ENCODE results near the gene ASIP. TPM values are rescaled to one million over a fixed set of nuclear protein-coding genes. Genes with fewer than 3 reads are reported as not detected.

Gene ASIP
- total and polyA plus RNA-seq, 2 of the 4 experiments (the other 2 are of a cell fraction), result not detected

- intact Hi-C loops (cut with micrococcal nuclease), result no loop called here
Observed at GRCh38 chr20:34254979-34255378, 13.8 kb downstream of the ASIP start.

More at GRCh38 chr20:34254979-34255378, 13.8 kb downstream of the ASIP start:
- dilution Hi-C loops (cut with HindIII; ENCODE audit: low sequenced_read_pairs, unreplicated experiment), result no loop called here
- Histone ChIP-seq H2BK15ac (ENCODE audit: low read depth, low read length) (no peak overlapping the region), H3K4me2 (ENCODE audit: low read depth, low read length) (no peak overlapping the region), H3K27me3 (ENCODE audit: control insufficient read depth, insufficient read depth, low read length) (no peaks in the 10 kb centered on the region), H2BK5ac (ENCODE audit: low read depth, low read length, poor library complexity, severe bottlenecking) (no peak overlapping the region), H2AK5ac (ENCODE audit: low read depth, low read length) (no peak overlapping the region), H2BK20ac (ENCODE audit: low read depth, low read length) (no peak overlapping the region), H3K23ac (ENCODE audit: low read depth, low read length) (no peak overlapping the region), H3K4me1 (ENCODE audit: control insufficient read depth, insufficient read depth, low read length) (peaks cover under 1% of the 10 kb centered on the region; the same call in 1 of the 2 replicates), H3K27ac (ENCODE audit: insufficient read depth, low read length) (no peak overlapping the region), H3K4me3 (ENCODE audit: insufficient read depth, low read depth, low read length) (no peak overlapping the region), H2BK120ac (ENCODE audit: low read depth, low read length) (no peak overlapping the region), H4K91ac (ENCODE audit: insufficient read depth, low read depth, low read length) (no peak overlapping the region), H4K20me1 (ENCODE audit: insufficient read depth, low read length) (no peaks in the 10 kb centered on the region), H3K4ac (ENCODE audit: low read depth, low read length) (no peak overlapping the region), H3K9me1 (ENCODE audit: insufficient read depth, low read length) (0 out of 2 replicates have a peak, but pooled peaks cover under 1% of the 10 kb centered on the region), H4K5ac (ENCODE audit: low read depth, low read length) (no peak overlapping the region), H2AFZ (replicated peaks; ENCODE audit: low read length, poor library complexity) (no peak overlapping the region), H3K36me3 (ENCODE audit: control insufficient read depth, insufficient read depth, low read length) (no peaks in the 10 kb centered on the region), H3K18ac (ENCODE audit: low read depth, low read length) (no peak overlapping the region), H3K79me1 (ENCODE audit: low read depth in 1 of 2, low read length in 2 of 2) (no peaks in the 10 kb centered on the region), H3K56ac (ENCODE audit: extremely low read depth, insufficient read depth, low read length) (no peak overlapping the region), H4K8ac (ENCODE audit: low read depth in 2 of 2, low read length in 2 of 2) (no peak overlapping the region), H3K14ac (replicated peaks; ENCODE audit: low read depth, low read length) (no peak overlapping the region), H3K9me3 (ENCODE audit: control insufficient read depth, insufficient read depth, low read length) (no peaks in the 10 kb centered on the region), H2AK9ac (replicated peaks; ENCODE audit: low read depth, low read length, poor library complexity) (no peak overlapping the region), H3K9ac (ENCODE audit: low read depth, low read length) (no peak overlapping the region)
- ChIA-PET CTCF (interaction anchor here (0.7 kb wide), 2 partner anchors 39 to 785 kb away, joined by 3 read pairs; no protein-coding TSS in a partner anchor), POLR2A (ENCODE audit: unreplicated experiment) (no interaction called here)
- TF ChIP-seq USF2 (IDR thresholded peaks at IDR 0.05; ENCODE audit: low read depth, low read length), result no peak
- no peak for TF ChIP-seq SMC3 (IDR thresholded peaks at IDR 0.05; ENCODE audit: low read depth, low read length)
- no peak for TF ChIP-seq MXI1 (IDR thresholded peaks at IDR 0.05; ENCODE audit: borderline replicate concordance, low read depth, low read length)
- no peak for TF ChIP-seq CEBPB (IDR thresholded peaks at IDR 0.05; ENCODE audit: low read depth, low read length)
- no peak for TF ChIP-seq RAD21 (IDR thresholded peaks at IDR 0.05; ENCODE audit: low read length)
- no peak for TF ChIP-seq MAZ (IDR thresholded peaks at IDR 0.05; ENCODE audit: borderline replicate concordance, low read depth, low read length)
- TF ChIP-seq ELK1 (IDR thresholded peaks at IDR 0.05; ENCODE audit: borderline replicate concordance, low read depth, low read length), result no peak
- no peak for TF ChIP-seq POLR2A (IDR thresholded peaks at IDR 0.05; ENCODE audit: low read depth, low read length)
- no peak for TF ChIP-seq RFX5 (IDR thresholded peaks at IDR 0.05; ENCODE audit: low read depth, low read length)
- no peak for TF ChIP-seq NFE2L2 (IDR thresholded peaks at IDR 0.05; ENCODE audit: low read depth, low read length)
- TF ChIP-seq FOS (IDR thresholded peaks at IDR 0.05; ENCODE audit: low read depth, low read length), result no peak
- no peak for TF ChIP-seq BHLHE40 (IDR thresholded peaks at IDR 0.05; ENCODE audit: low read depth, low read length)
- DNase-seq, result no peak
- no peak for ATAC-seq (ENCODE audit: low read depth)
- in situ Hi-C loops (cut with MboI; ENCODE audit: low sequenced_read_pairs), result loop anchor here (5.0 kb wide), 1 partner anchor 63 kb away; no protein-coding TSS in a partner anchor
- WGBS, 2 experiments (ENCODE audit: extremely low coverage in 2 of 2, insufficient read length in 1 of 2), result no CpG with 5 or more reads among the region's 1 CpG
- no TSS peak for BruUV-seq (replicated peaks)
